ENCODE results near the gene NPAS3.

Gene NPAS3

DNA sequence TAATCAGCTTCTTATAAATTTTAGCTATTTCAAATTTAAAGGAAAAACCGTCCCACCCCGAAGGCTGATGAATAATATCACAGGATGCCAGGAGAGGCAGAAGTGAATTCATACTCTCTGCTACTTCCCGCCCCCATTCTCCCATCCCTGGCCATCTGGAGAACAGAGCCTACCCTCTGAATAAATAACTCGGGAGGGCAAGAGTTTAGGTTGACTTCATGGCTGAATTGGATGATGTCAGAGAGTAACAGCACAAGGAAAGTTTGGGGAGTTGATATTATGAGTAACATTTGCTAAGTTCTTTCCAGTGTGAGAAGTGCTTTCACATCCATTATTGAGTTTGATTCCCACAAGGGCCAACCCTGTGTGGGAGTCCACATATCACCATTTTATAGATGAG, 770.6 kb downstream of the NPAS3 start:
- no peaks in the 10 kb centered on the region for H3K4me1 ChIP-seq (ENCODE audit: insufficient read depth, low read length)
- DNase-seq (no peak), ATAC-seq (ENCODE audit: insufficient read depth, low read depth) (no peak)
- no peak overlapping the region for H3K4me3 ChIP-seq (ENCODE audit: low read depth in 1 of 2, low read length in 2 of 2)
- H3K79me2 ChIP-seq (ENCODE audit: insufficient read depth, low read length): no peaks in the 10 kb centered on the region
- H3K9me3 ChIP-seq (ENCODE audit: insufficient read depth, low read length, severe bottlenecking): no peaks in the 10 kb centered on the region
- H2AFZ ChIP-seq (ENCODE audit: low read depth, low read length): no peak overlapping the region
- TF ChIP-seq, protein P1, sequence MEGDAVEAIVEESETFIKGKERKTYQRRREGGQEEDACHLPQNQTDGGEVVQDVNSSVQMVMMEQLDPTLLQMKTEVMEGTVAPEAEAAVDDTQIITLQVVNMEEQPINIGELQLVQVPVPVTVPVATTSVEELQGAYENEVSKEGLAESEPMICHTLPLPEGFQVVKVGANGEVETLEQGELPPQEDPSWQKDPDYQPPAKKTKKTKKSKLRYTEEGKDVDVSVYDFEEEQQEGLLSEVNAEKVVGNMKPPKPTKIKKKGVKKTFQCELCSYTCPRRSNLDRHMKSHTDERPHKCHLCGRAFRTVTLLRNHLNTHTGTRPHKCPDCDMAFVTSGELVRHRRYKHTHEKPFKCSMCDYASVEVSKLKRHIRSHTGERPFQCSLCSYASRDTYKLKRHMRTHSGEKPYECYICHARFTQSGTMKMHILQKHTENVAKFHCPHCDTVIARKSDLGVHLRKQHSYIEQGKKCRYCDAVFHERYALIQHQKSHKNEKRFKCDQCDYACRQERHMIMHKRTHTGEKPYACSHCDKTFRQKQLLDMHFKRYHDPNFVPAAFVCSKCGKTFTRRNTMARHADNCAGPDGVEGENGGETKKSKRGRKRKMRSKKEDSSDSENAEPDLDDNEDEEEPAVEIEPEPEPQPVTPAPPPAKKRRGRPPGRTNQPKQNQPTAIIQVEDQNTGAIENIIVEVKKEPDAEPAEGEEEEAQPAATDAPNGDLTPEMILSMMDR (IDR thresholded peaks at IDR 0.05; ENCODE audit: borderline replicate concordance, extremely low read depth, low read length, poor library complexity, severe bottlenecking): no peak
- TF ChIP-seq EZH2 (IDR thresholded peaks at IDR 0.05; ENCODE audit: borderline replicate concordance, low read depth, low read length, severe bottlenecking): no peak
- no peak overlapping the region for H3K4me2 ChIP-seq (ENCODE audit: insufficient read depth, low read length)
- peaks cover 8% of the 10 kb centered on the region for H3K27me3 ChIP-seq (ENCODE audit: insufficient read depth, low read length, poor library complexity)
- H4K20me1 ChIP-seq (ENCODE audit: insufficient read depth, low read length): no peaks in the 10 kb centered on the region
- H3K27ac ChIP-seq (ENCODE audit: low read length): no peak overlapping the region
- H3K9ac ChIP-seq (ENCODE audit: low read depth, low read length): no peak overlapping the region
- H3K36me3 ChIP-seq (ENCODE audit: insufficient read depth, low read length): no peaks in the 10 kb centered on the region

- Histone ChIP-seq H3K4me2 (ENCODE audit: insufficient read depth, low read length) (no peak overlapping the region), H3K27me3 (ENCODE audit: insufficient read depth, low read length, poor library complexity) (peaks cover 8% of the 10 kb centered on the region), H4K20me1 (ENCODE audit: insufficient read depth, low read length) (no peaks in the 10 kb centered on the region), H2AFZ (ENCODE audit: low read depth, low read length) (no peak overlapping the region), H3K4me3 (ENCODE audit: low read depth in 1 of 2, low read length in 2 of 2) (no peak overlapping the region), H3K9me3 (ENCODE audit: insufficient read depth, low read length, severe bottlenecking) (no peaks in the 10 kb centered on the region), H3K36me3 (ENCODE audit: insufficient read depth, low read length) (no peaks in the 10 kb centered on the region), H3K79me2 (ENCODE audit: insufficient read depth, low read length) (no peaks in the 10 kb centered on the region), H3K4me1 (ENCODE audit: insufficient read depth, low read length) (no peaks in the 10 kb centered on the region), H3K27ac (ENCODE audit: low read length) (no peak overlapping the region), H3K9ac (ENCODE audit: low read depth, low read length) (no peak overlapping the region)
- TF ChIP-seq, protein P1 (IDR thresholded peaks at IDR 0.05; ENCODE audit: borderline replicate concordance, extremely low read depth, low read length, poor library complexity, severe bottlenecking): no peak
- TF ChIP-seq EZH2 (IDR thresholded peaks at IDR 0.05; ENCODE audit: borderline replicate concordance, low read depth, low read length, severe bottlenecking): no peak
- DNase-seq: no peak
- ATAC-seq (ENCODE audit: insufficient read depth, low read depth): no peak
Observed at GRCh38 chr14:33709711-33710110, 771.0 kb downstream of the NPAS3 start.

- Histone ChIP-seq H3K36me3 (ENCODE audit: insufficient read depth, low read length) (no peaks in the 10 kb centered on the region), H3K4me1 (ENCODE audit: insufficient read depth, low read length) (no peaks in the 10 kb centered on the region), H3K27me3 (ENCODE audit: insufficient read depth, low read length, poor library complexity) (peaks cover 8% of the 10 kb centered on the region), H2AFZ (ENCODE audit: low read depth, low read length) (no peak overlapping the region), H4K20me1 (ENCODE audit: insufficient read depth, low read length) (no peaks in the 10 kb centered on the region), H3K9me3 (ENCODE audit: insufficient read depth, low read length, severe bottlenecking) (no peaks in the 10 kb centered on the region), H3K4me2 (ENCODE audit: insufficient read depth, low read length) (no peak overlapping the region), H3K79me2 (ENCODE audit: insufficient read depth, low read length) (no peaks in the 10 kb centered on the region), H3K9ac (ENCODE audit: low read depth, low read length) (no peak overlapping the region), H3K27ac (ENCODE audit: low read length) (no peak overlapping the region), H3K4me3 (ENCODE audit: low read depth in 1 of 2, low read length in 2 of 2) (no peak overlapping the region)
- DNase-seq (no peak), ATAC-seq (ENCODE audit: insufficient read depth, low read depth) (no peak)
- TF ChIP-seq, protein P1 (IDR thresholded peaks at IDR 0.05; ENCODE audit: borderline replicate concordance, extremely low read depth, low read length, poor library complexity, severe bottlenecking): no peak
- TF ChIP-seq EZH2 (IDR thresholded peaks at IDR 0.05; ENCODE audit: borderline replicate concordance, low read depth, low read length, severe bottlenecking): no peak
Observed at GRCh38 chr14:33710273-33710672, 771.6 kb downstream of the NPAS3 start.

DNA sequence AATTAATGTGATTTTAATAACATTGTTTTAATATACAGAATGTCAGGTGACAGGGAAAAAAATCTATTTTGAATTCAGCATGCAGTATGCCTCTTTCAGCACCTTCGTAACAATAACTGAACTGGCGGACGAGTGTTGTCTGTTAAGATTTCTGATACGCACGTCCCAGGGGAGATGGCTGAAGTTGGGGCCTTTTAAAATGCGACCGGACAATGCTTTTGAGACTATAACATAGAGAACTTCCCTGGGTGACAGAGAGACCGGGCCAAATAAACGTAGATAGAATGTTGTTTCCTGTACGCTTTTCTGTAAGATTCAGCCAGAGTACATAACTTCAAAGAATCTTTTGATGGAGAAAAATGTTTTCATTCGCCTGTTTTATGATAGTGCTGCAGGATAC, 772.5 kb downstream of the NPAS3 start:
- H3K36me3 ChIP-seq (ENCODE audit: insufficient read depth, low read length): no peaks in the 10 kb centered on the region
- no peak overlapping the region for H3K4me3 ChIP-seq (ENCODE audit: low read depth in 1 of 2, low read length in 2 of 2)
- H3K9ac ChIP-seq (ENCODE audit: low read depth, low read length): no peak overlapping the region
- ATAC-seq (ENCODE audit: insufficient read depth, low read depth) (no peak), DNase-seq (no peak)
- no peak overlapping the region for H3K4me2 ChIP-seq (ENCODE audit: insufficient read depth, low read length)
- H3K4me1 ChIP-seq (ENCODE audit: insufficient read depth, low read length): no peaks in the 10 kb centered on the region
- no peak overlapping the region for H3K27ac ChIP-seq (ENCODE audit: low read length)
- no peaks in the 10 kb centered on the region for H3K9me3 ChIP-seq (ENCODE audit: insufficient read depth, low read length, severe bottlenecking)
- no peak for TF ChIP-seq EZH2 (IDR thresholded peaks at IDR 0.05; ENCODE audit: borderline replicate concordance, low read depth, low read length, severe bottlenecking)
- no peak overlapping the region for H2AFZ ChIP-seq (ENCODE audit: low read depth, low read length)
- peaks cover 17% of the 10 kb centered on the region for H3K27me3 ChIP-seq (ENCODE audit: insufficient read depth, low read length, poor library complexity)
- no peaks in the 10 kb centered on the region for H4K20me1 ChIP-seq (ENCODE audit: insufficient read depth, low read length)
- no peaks in the 10 kb centered on the region for H3K79me2 ChIP-seq (ENCODE audit: insufficient read depth, low read length)

All from DND-41 (cell line).